Ishikawa (cell line): Measurements from ENCODE around the gene FAM78A.

ENCODE experiments used
- CEBPB ChIP-seq: IDR thresholded peaks from 2 replicates; pipeline ENCODE4 v1.6.1; 2012
- CREB1 ChIP-seq: IDR thresholded peaks from 2 replicates; pipeline ENCODE4 v1.6.1; 2012; ENCODE audit warnings: low read depth
- EGR1 ChIP-seq: IDR thresholded peaks from 2 replicates; pipeline ENCODE4 v1.6.1; 2012
- EP300 ChIP-seq: IDR thresholded peaks from 2 replicates; pipeline ENCODE4 v1.6.1; 2012; ENCODE audit warnings: borderline replicate concordance
- FOXM1 ChIP-seq: IDR thresholded peaks from 2 replicates; pipeline ENCODE4 v1.6.1; 2012; ENCODE audit warnings: low read depth, borderline replicate concordance
- MAX ChIP-seq: IDR thresholded peaks from 2 replicates; pipeline ENCODE4 v1.6.1; 2012
- NFIC ChIP-seq: IDR thresholded peaks from 2 replicates; pipeline ENCODE4 v1.6.1; 2012
- RAD21 ChIP-seq: IDR thresholded peaks from 2 replicates; pipeline ENCODE4 v1.6.1; 2012; ENCODE audit warnings: low read depth
- REST ChIP-seq: IDR thresholded peaks from 2 replicates; pipeline ENCODE4 v1.6.1; 2012; ENCODE audit warnings: low read depth, mild to moderate bottlenecking
- TAF1 ChIP-seq: IDR thresholded peaks from 2 replicates; pipeline ENCODE4 v1.6.1; 2012; ENCODE audit warnings: low read depth, mild to moderate bottlenecking
- TCF12 ChIP-seq: IDR thresholded peaks from 2 replicates; pipeline ENCODE4 v1.6.1; 2012; ENCODE audit warnings: low read depth
- TEAD4 ChIP-seq: IDR thresholded peaks from 2 replicates; pipeline ENCODE4 v1.6.1; 2012
- USF1 ChIP-seq: IDR thresholded peaks from 2 replicates; pipeline ENCODE4 v1.6.1; 2012
- YY1 ChIP-seq: IDR thresholded peaks from 2 replicates; pipeline ENCODE4 v1.6.1; 2012; ENCODE audit warnings: low read depth
- ZBTB7A ChIP-seq: IDR thresholded peaks from 2 replicates; pipeline ENCODE4 v1.6.1; 2012; ENCODE audit warnings: low read depth

FAM78A gene

GRCh38 chr9:131278702-131279111, 2.4 kb upstream of the FAM78A start:
- TF ChIP-seq USF1, result no peak
- no peak for TF ChIP-seq REST
- TF ChIP-seq TAF1, result no peak
- no peak for TF ChIP-seq RAD21
- TF ChIP-seq EGR1, result no peak
- no peak for TF ChIP-seq YY1

- TF ChIP-seq TEAD4 (no peak), MAX (no peak), CEBPB (no peak), NFIC (no peak), CREB1 (peak; percentile 65; the same call in 1 of the 2 replicates), USF1 (no peak), TCF12 (no peak), REST (no peak), TAF1 (no peak), FOXM1 (no peak), YY1 (peak; percentile 48; the same call in 1 of the 2 replicates), ZBTB7A (no peak)
Measured at GRCh38 chr9:131277910-131278701, 1.8 kb upstream of the FAM78A start.

GRCh38 chr9:131277287-131277909, 1.1 kb upstream of the FAM78A start:
- TF ChIP-seq ZBTB7A (peak; percentile 68; the same call in 1 of the 2 replicates), NFIC (no peak)

- TF ChIP-seq EGR1 (0 out of 2 replicates have a peak, but pooled peaks have one; percentile 27), TCF12 (no peak)
Measured at GRCh38 chr9:131276891-131277286, 579 bp upstream of the FAM78A start.

- TF ChIP-seq TEAD4 (no peak), TCF12 (no peak), USF1 (no peak), CREB1 (no peak), CEBPB (no peak), ZBTB7A (no peak), EP300 (no peak), MAX (no peak), TAF1 (no peak), RAD21 (no peak), REST (no peak), EGR1 (no peak), YY1 (no peak), NFIC (no peak), FOXM1 (no peak)
Measured at GRCh38 chr9:131275332-131276093, 797 bp downstream of the FAM78A start.
